H1 (cell line): Measurements from ENCODE around the gene ARFRP1. TPM values are rescaled to one million over a fixed set of nuclear protein-coding genes. Genes with fewer than 3 reads are reported as not detected.

Experiments used
- CTCF ChIA-PET: fragments of 300-600 bp; sonication (Branson Sonifier 250); formaldehyde crosslinking; loops from one replicate; lab custom pipeline; 2021; ENCODE audit not compliant: partially characterized antibody; lab: Charles Lee
- POLR2A ChIA-PET: fragments of 300-600 bp; sonication (Branson Sonifier 250); formaldehyde crosslinking; loops from one replicate; lab custom pipeline; 2021; ENCODE audit warnings: inconsistent platforms; ENCODE audit not compliant: partially characterized antibody; lab: Charles Lee
- DNase-seq, 2 experiments: peaks; one replicate each; pipeline versions ENCODE4 v3.0.0 to v3.0.0-alpha.2; 2010 to 2022; ENCODE audit warnings: low spot score in 2 of 2, low read depth in 1 of 2, mixed read lengths in 1 of 2
- FAIRE-seq: peaks from 2 replicates; lab custom pipeline; 2011; peaks lifted over from hg19 to GRCh38; lab: Jason Lieb, UNC
- H2AFZ ChIP-seq: 2 replicates; pipeline ENCODE4 v1.8.1; 2012; ENCODE audit warnings: low read length, inconsistent platforms
- H2AK5ac ChIP-seq: 2 replicates; pipeline ENCODE4 v1.6.1; 2013; ENCODE audit warnings: low read depth, low read length
- H2BK120ac ChIP-seq: replicated peaks from 2 replicates; pipeline ENCODE3; 2013; ENCODE audit warnings: low read depth, low read length, inconsistent platforms
- H2BK12ac ChIP-seq: 2 replicates; pipeline ENCODE4 v1.6.1; 2013; ENCODE audit warnings: low read depth, low read length
- H2BK15ac ChIP-seq: 2 replicates; pipeline ENCODE4 v1.6.1; 2013; ENCODE audit warnings: low read length
- H2BK20ac ChIP-seq: 2 replicates; pipeline ENCODE4 v1.6.1; 2013; ENCODE audit warnings: low read length
- H2BK5ac ChIP-seq: 2 replicates; pipeline ENCODE4 v1.6.1; 2013; ENCODE audit warnings: low read depth, low read length
- H3K14ac ChIP-seq: 2 replicates; pipeline ENCODE4 v1.6.1; 2013; ENCODE audit warnings: inconsistent platforms; ENCODE audit not compliant: insufficient read length
- H3K18ac ChIP-seq: 2 replicates; pipeline ENCODE4 v1.6.1; 2013; ENCODE audit warnings: low read length; ENCODE audit errors: extremely low read depth
- H3K23ac ChIP-seq: 2 replicates; pipeline ENCODE4 v1.6.1; 2013; ENCODE audit warnings: inconsistent platforms; ENCODE audit not compliant: insufficient read length
- H3K23me2 ChIP-seq: 2 replicates; pipeline ENCODE4 v1.6.1; 2013; ENCODE audit warnings: low read depth, low read length
- H3K27ac ChIP-seq: 2 replicates; pipeline ENCODE4 v1.6.1; 2011; ENCODE audit warnings: low read depth, low read length, inconsistent platforms
- H3K27me3 ChIP-seq, 4 experiments: replicated peaks in 1 of 4; 1 replicate in 1 of 4; 2 replicates in 3 of 4; pipeline versions ENCODE4 v1.6.1 to v1.8.1; 2011 to 2013; ENCODE audit warnings: low read length in 3 of 4, mild to moderate bottlenecking in 3 of 4, inconsistent platforms in 2 of 4, mixed read lengths in 2 of 4, moderate library complexity in 1 of 4; ENCODE audit not compliant: control insufficient read depth in 3 of 4, insufficient read depth in 3 of 4; ENCODE audit errors: extremely low read depth in 1 of 4
- H3K36me3 ChIP-seq, 4 experiments: 2 replicates each; pipeline versions ENCODE4 v1.6.1 to v1.8.1; 2011 to 2013; ENCODE audit warnings: mild to moderate bottlenecking in 4 of 4, low read length in 3 of 4, moderate library complexity in 2 of 4, control low read depth in 1 of 4, inconsistent platforms in 1 of 4; ENCODE audit not compliant: insufficient read depth in 4 of 4, control insufficient read depth in 2 of 4
- H3K4ac ChIP-seq: replicated peaks from 2 replicates; pipeline ENCODE3; 2013; ENCODE audit warnings: low read length, low read depth, mixed read lengths, inconsistent platforms; ENCODE audit not compliant: insufficient read length
- H3K4me1 ChIP-seq, 4 experiments: replicated peaks in 1 of 4; 1 replicate in 1 of 4; 2 replicates in 3 of 4; pipeline versions ENCODE4 v1.6.1 to v1.8.1; 2011 to 2013; ENCODE audit warnings: low read length in 3 of 4, inconsistent platforms in 2 of 4, mixed read lengths in 1 of 4; ENCODE audit not compliant: insufficient read depth in 4 of 4, control insufficient read depth in 3 of 4
- H3K4me2 ChIP-seq, 2 experiments: 2 replicates each; pipeline versions ENCODE4 v1.6.1 to v1.8.1; 2011 to 2013; ENCODE audit warnings: low read depth in 2 of 2, low read length in 2 of 2, control low read depth in 1 of 2, inconsistent platforms in 1 of 2, mild to moderate bottlenecking in 1 of 2; ENCODE audit not compliant: insufficient read depth in 1 of 2
- H3K4me3 ChIP-seq, 4 experiments: fragments of 200-600, 300-600 bp in 1 of 4; sonication (generic), shearing (Covaris generic), sonication (Bioruptor Twin) in 1 of 4; 2 replicates each; pipeline versions ENCODE4 v1.5.1 to v1.8.1; 2011 to 2016; ENCODE audit warnings: low read length in 4 of 4, low read depth in 3 of 4, control low read depth in 2 of 4, inconsistent platforms in 2 of 4, mild to moderate bottlenecking in 2 of 4, mixed read lengths in 1 of 4, moderate library complexity in 1 of 4; ENCODE audit not compliant: insufficient read depth in 2 of 4; ENCODE audit errors: extremely low read depth in 1 of 4
- H3K56ac ChIP-seq: replicated peaks from 2 replicates; pipeline ENCODE3; 2013; ENCODE audit warnings: low read depth, mild to moderate bottlenecking, mixed read lengths, low read length, inconsistent platforms; ENCODE audit not compliant: insufficient read length
- H3K79me1 ChIP-seq: 2 replicates; pipeline ENCODE4 v1.6.1; 2013; ENCODE audit warnings: low read depth, low read length, control low read depth
- H3K79me2 ChIP-seq, 2 experiments: 2 replicates each; pipeline versions ENCODE4 v1.6.1 to v1.8.1; 2012 to 2013; ENCODE audit warnings: low read length in 2 of 2, mild to moderate bottlenecking in 2 of 2, inconsistent platforms in 1 of 2; ENCODE audit not compliant: insufficient read depth in 2 of 2, control insufficient read depth in 1 of 2
- H3K9ac ChIP-seq, 4 experiments: replicated peaks in 1 of 4; 1 replicate in 1 of 4; 2 replicates in 3 of 4; pipeline versions ENCODE4 v1.6.1 to v1.8.1; 2011 to 2013; ENCODE audit warnings: low read depth in 3 of 4, low read length in 3 of 4, control low read depth in 2 of 4, mild to moderate bottlenecking in 2 of 4, moderate library complexity in 2 of 4, inconsistent platforms in 1 of 4; ENCODE audit errors: extremely low read depth in 1 of 4
- H3K9me3 ChIP-seq, 2 experiments: 2 replicates each; pipeline versions ENCODE4 v1.6.1 to v1.8.1; 2012 to 2013; ENCODE audit warnings: mild to moderate bottlenecking in 2 of 2, moderate library complexity in 2 of 2, control low read depth in 1 of 2, inconsistent platforms in 1 of 2, low read depth in 1 of 2, low read length in 1 of 2, mixed read lengths in 1 of 2; ENCODE audit not compliant: insufficient read depth in 2 of 2
- H4K20me1 ChIP-seq, 2 experiments: replicated peaks in 1 of 2; 2 replicates each; pipeline versions ENCODE3 to v1.8.1; 2011 to 2013; ENCODE audit warnings: inconsistent platforms in 2 of 2, low read length in 2 of 2, mild to moderate bottlenecking in 1 of 2; ENCODE audit not compliant: insufficient read depth in 2 of 2, control insufficient read depth in 1 of 2
- H4K5ac ChIP-seq: 2 replicates; pipeline ENCODE4 v1.6.1; 2013; ENCODE audit warnings: low read length, low read depth, mixed read lengths, inconsistent platforms; ENCODE audit not compliant: insufficient read length
- H4K8ac ChIP-seq: 2 replicates; pipeline ENCODE4 v1.8.0; 2013; ENCODE audit warnings: mild to moderate bottlenecking, moderate library complexity, low read length, inconsistent platforms; ENCODE audit not compliant: insufficient read depth; ENCODE audit errors: extremely low read depth
- H4K91ac ChIP-seq: replicated peaks from 2 replicates; pipeline ENCODE3; 2013; ENCODE audit warnings: low read length, mixed read lengths, inconsistent platforms; ENCODE audit not compliant: insufficient read length
- CHD2 ChIP-seq: IDR thresholded peaks from 2 replicates; pipeline ENCODE4 v1.6.1; 2012; ENCODE audit warnings: low read length, improper control_type of control experiment
- CTCF ChIP-seq, 3 experiments: IDR thresholded peaks; 1 replicate in 2 of 3; 2 replicates in 1 of 3; pipeline versions ENCODE4 v1.5.1 to v1.6.1; 2011; ENCODE audit warnings: low read length in 3 of 3, mild to moderate bottlenecking in 3 of 3, inconsistent platforms in 2 of 3, low read depth in 1 of 3, moderate library complexity in 1 of 3; ENCODE audit not compliant: insufficient read depth in 1 of 3; ENCODE audit errors: control extremely low read depth in 1 of 3
- KDM4A ChIP-seq: IDR thresholded peaks from one replicate; pipeline ENCODE4 v1.7.1; 2012; ENCODE audit warnings: low read depth, mild to moderate bottlenecking, moderate library complexity, low read length, inconsistent platforms; ENCODE audit not compliant: severe bottlenecking
- PHF8 ChIP-seq: fragments of 200-600 bp; sonication (generic); conservative IDR thresholded peaks from 2 replicates; pipeline ENCODE4 v1.7.1; 2012; ENCODE audit warnings: low read depth, mild to moderate bottlenecking, inconsistent platforms, low read length, moderate library complexity
- POU5F1 ChIP-seq: IDR thresholded peaks from 2 replicates; pipeline ENCODE4 v1.6.1; 2011; ENCODE audit warnings: low read depth, mild to moderate bottlenecking, low read length, moderate library complexity
- RAD21 ChIP-seq, 2 experiments: IDR thresholded peaks in 1 of 2; conservative IDR thresholded peaks in 1 of 2; 2 replicates each; pipeline ENCODE4 v1.6.1; 2011; ENCODE audit warnings: low read depth in 2 of 2, low read length in 2 of 2, improper control_type of control experiment in 1 of 2, inconsistent platforms in 1 of 2, mild to moderate bottlenecking in 1 of 2, moderate library complexity in 1 of 2
- SIN3A ChIP-seq, 2 experiments: IDR thresholded peaks in 1 of 2; conservative IDR thresholded peaks in 1 of 2; 2 replicates each; pipeline ENCODE4 v1.6.1; 2011 to 2012; ENCODE audit warnings: low read length in 2 of 2, improper control_type of control experiment in 1 of 2, low read depth in 1 of 2, mild to moderate bottlenecking in 1 of 2
- WGBS, 2 experiments: shearing (Covaris generic) in 1 of 2; methylation state at CpG; one replicate each; pipeline versions ENCODE4 v1.1.6 to v1.1.7; 2013 to 2015; ENCODE audit warnings: low lambda C conversion rate in 2 of 2, mixed read lengths in 2 of 2, inconsistent platforms in 1 of 2, low coverage in 1 of 2, missing lambda C conversion rate in 1 of 2; ENCODE audit not compliant: insufficient replicate concordance in 2 of 2, insufficient coverage in 1 of 2, insufficient read length in 1 of 2; ENCODE audit errors: extremely low coverage in 1 of 2, missing lambda C conversion rate in 1 of 2; 5-methylcytosine and 5-hydroxymethylcytosine counted together
- polyA plus RNA-seq, 7 experiments: library from polyadenylated mRNA; depleted of rRNA in 3 of 7; stranded (reverse) in 5 of 7; unstranded in 2 of 7; fragments of >200 nt in 5 of 7; fragments of 200-250 nt in 2 of 7; gene quantifications; 1 replicate in 5 of 7; 2 replicates in 1 of 7; 4 replicates in 1 of 7; pipeline versions ENCODE4 v1.2.1 to v1.2.3, GENCODE V29; 2011 to 2013; ENCODE audit warnings: missing spikeins in 2 of 7, mixed read lengths in 2 of 7
- total RNA-seq: library from RNA; stranded (reverse); fragmentation: NEBNext Ultra II Directional; extraction: Animal tissue kit (Norgen Biotek cat#: 25700); gene quantifications from 2 replicates; pipeline ENCODE4 v1.2.1, GENCODE V29; 2021

Gene ARFRP1
- total and polyA plus RNA-seq, 2 of the 8 experiments (the other 6 are each of a cell fraction or from before 2014, with no cell fraction given), result 12.9 to 22.9 TPM

GRCh38 chr20:63706852-63707557 is 771 bp downstream of the ARFRP1 start:
- no peak overlapping the region for H2BK20ac ChIP-seq
- H4K8ac ChIP-seq, result peak overlapping the region; percentile 80
- peak overlapping the region; percentile 41 to 97 for H3K4me2 ChIP-seq
- H4K91ac ChIP-seq, result peak overlapping the region; percentile 30
- H2BK15ac ChIP-seq, result no peak overlapping the region
- H3K14ac ChIP-seq, result no peak overlapping the region
- peaks cover 3 to 26% (median 12%) of the 10 kb centered on the region in 4 experiments for H3K36me3 ChIP-seq
- H3K27me3 ChIP-seq, result no peaks in the 10 kb centered on the region
- 22% methylated on average over 39 of the region's 56 CpGs; no CpG with 5 or more reads in 1 of the 2 experiments for WGBS, 2 experiments
- H3K56ac ChIP-seq, result no peak overlapping the region
- no peak overlapping the region for H3K23ac ChIP-seq
- H2BK120ac ChIP-seq, result no peak overlapping the region
- no peak overlapping the region; the same call in 1 of the 2 replicates for H2BK5ac ChIP-seq
- no peaks in the 10 kb centered on the region for H3K9me3 ChIP-seq
- H3K4me1 ChIP-seq, result peaks cover 0 to 11% (median 6%) of the 10 kb centered on the region in 4 experiments; a peak in 5 of 7 replicates
- peaks cover 8 to 16% of the 10 kb centered on the region in 2 experiments for H4K20me1 ChIP-seq
- ChIA-PET CTCF (interaction anchor here (0.6 to 2.2 kb wide), 12 partner anchors 8 to 1466 kb away, joined by 3 to 9 read pairs (median 3); partner anchors contain the start of genes LIME1, TNFRSF6B and TPD52L2), POLR2A (interaction anchor here (1.0 to 4.7 kb wide), 14 partner anchors 10 to 158 kb away, joined by 3 to 49 read pairs (median 5); partner anchors contain the start of genes LIME1, SLC2A4RG, STMN3 and TNFRSF6B)
- no peak overlapping the region; the same call in 1 of the 2 replicates for H3K18ac ChIP-seq
- peaks cover 0 to 47% of the 10 kb centered on the region in 2 experiments; a peak in 3 of 4 replicates for H3K79me2 ChIP-seq
- H3K9ac ChIP-seq, result peak overlapping the region; percentile 6 to 80 (median 45); a peak in 4 of 7 replicates
- H4K5ac ChIP-seq, result no peak overlapping the region
- H3K27ac ChIP-seq, result no peak overlapping the region
- H2AK5ac ChIP-seq, result no peak overlapping the region
- peaks cover 10% of the 10 kb centered on the region; the same call in 1 of the 2 replicates for H3K79me1 ChIP-seq
- H2AFZ ChIP-seq, result no peak overlapping the region
- peaks cover 5% of the 10 kb centered on the region; the same call in 1 of the 2 replicates for H3K23me2 ChIP-seq
- TF ChIP-seq KDM4A (no peak), CTCF (IDR thresholded peaks at IDR 0.05; ENCODE audit: control extremely low read depth in 1 of 3, insufficient read depth in 1 of 3, low read depth in 1 of 3, low read length in 3 of 3) (peak; percentile 46 to 72 (median 69)), SIN3A (conservative IDR thresholded peaks at IDR 0.05 in 1 of 2, IDR thresholded peaks at IDR 0.05 in 1 of 2; ENCODE audit: low read depth in 1 of 2, low read length in 2 of 2) (peak in 1 of 2 experiments; percentile 60; a peak in 2 of 4 replicates), CHD2 (no peak), POU5F1 (no peak), RAD21 (IDR thresholded peaks at IDR 0.05 in 1 of 2, conservative IDR thresholded peaks at IDR 0.05 in 1 of 2; ENCODE audit: low read depth in 2 of 2, low read length in 2 of 2) (peak; percentile 68 to 73), PHF8 (no peak)
- H3K4ac ChIP-seq, result no peak overlapping the region
- H3K4me3 ChIP-seq, result peak overlapping the region; percentile 46 to 88 (median 74)
- no peak for FAIRE-seq
- no peak overlapping the region for H2BK12ac ChIP-seq
- peak in 1 of 2 experiments; percentile 67 for DNase-seq
